22Rv1 (cell line): ENCODE results near the gene ACE.

Experiments used
- ZFX ChIP-seq: fragments of 450-650 bp; IDR thresholded peaks from 2 replicates; pipeline ENCODE4 v1.6.1; 2017; ENCODE audit warnings: antibody characterized with exemption, borderline replicate concordance
- TF ChIP-seq, protein P1 (sequence below): fragments of 450-650 bp; IDR thresholded peaks from 2 replicates; pipeline ENCODE4 v1.5.1; 2017; ENCODE audit warnings: mild to moderate bottlenecking

DNA sequence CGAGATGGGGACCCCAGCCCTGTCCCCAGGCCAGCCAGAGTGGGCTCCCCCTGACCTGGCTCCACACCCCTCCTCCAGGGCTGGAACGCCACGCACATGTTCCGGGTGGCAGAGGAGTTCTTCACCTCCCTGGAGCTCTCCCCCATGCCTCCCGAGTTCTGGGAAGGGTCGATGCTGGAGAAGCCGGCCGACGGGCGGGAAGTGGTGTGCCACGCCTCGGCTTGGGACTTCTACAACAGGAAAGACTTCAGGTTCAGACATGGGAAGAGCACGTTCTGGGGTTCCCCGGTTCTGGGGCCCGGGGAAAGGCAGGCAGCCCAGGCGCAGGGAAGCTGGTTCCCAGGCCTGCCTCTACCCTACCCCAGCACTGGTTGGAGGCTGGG, 4.6 kb downstream of the ACE start:
- TF ChIP-seq, protein P1, sequence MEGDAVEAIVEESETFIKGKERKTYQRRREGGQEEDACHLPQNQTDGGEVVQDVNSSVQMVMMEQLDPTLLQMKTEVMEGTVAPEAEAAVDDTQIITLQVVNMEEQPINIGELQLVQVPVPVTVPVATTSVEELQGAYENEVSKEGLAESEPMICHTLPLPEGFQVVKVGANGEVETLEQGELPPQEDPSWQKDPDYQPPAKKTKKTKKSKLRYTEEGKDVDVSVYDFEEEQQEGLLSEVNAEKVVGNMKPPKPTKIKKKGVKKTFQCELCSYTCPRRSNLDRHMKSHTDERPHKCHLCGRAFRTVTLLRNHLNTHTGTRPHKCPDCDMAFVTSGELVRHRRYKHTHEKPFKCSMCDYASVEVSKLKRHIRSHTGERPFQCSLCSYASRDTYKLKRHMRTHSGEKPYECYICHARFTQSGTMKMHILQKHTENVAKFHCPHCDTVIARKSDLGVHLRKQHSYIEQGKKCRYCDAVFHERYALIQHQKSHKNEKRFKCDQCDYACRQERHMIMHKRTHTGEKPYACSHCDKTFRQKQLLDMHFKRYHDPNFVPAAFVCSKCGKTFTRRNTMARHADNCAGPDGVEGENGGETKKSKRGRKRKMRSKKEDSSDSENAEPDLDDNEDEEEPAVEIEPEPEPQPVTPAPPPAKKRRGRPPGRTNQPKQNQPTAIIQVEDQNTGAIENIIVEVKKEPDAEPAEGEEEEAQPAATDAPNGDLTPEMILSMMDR: no peak
- TF ChIP-seq ZFX: no peak
